Urinary bladder (tissue), 4 donors: ENCODE data around the gene ZFYVE28. TPM values are rescaled to one million over a fixed set of nuclear protein-coding genes. Genes with fewer than 3 reads are reported as not detected.
"Not testable (repeated sequence)": the region's sequence is repeated elsewhere in the genome, so short reads cannot be mapped to it uniquely, and the experiment has no call there.

Experiments used
- DNase-seq: peaks from one replicate; pipeline ENCODE4 v3.0.0-alpha.2; 2015; ENCODE audit errors: extremely low spot score
- H3K27ac ChIP-seq: one replicate; pipeline ENCODE4 v1.5.1; 2013; ENCODE audit warnings: low read depth, mild to moderate bottlenecking, moderate library complexity
- H3K36me3 ChIP-seq: one replicate; pipeline ENCODE4 v1.6.1; 2013; ENCODE audit warnings: mild to moderate bottlenecking, moderate library complexity; ENCODE audit not compliant: insufficient read depth
- H3K4me1 ChIP-seq: one replicate; pipeline ENCODE4 v1.6.1; 2013; ENCODE audit warnings: mild to moderate bottlenecking, moderate library complexity; ENCODE audit not compliant: insufficient read depth
- H3K4me3 ChIP-seq: one replicate; pipeline ENCODE4 v1.5.1; 2013; ENCODE audit warnings: low read depth, low read length
- WGBS: extraction: QIAGEN DNeasy Blood & Tissue Kit; methylation state at CpG from one replicate; pipeline ENCODE4 v1.1.7; 2013; 5-methylcytosine and 5-hydroxymethylcytosine counted together
- polyA plus RNA-seq: library from polyadenylated mRNA; stranded (reverse); fragments of 200-250 nt; gene quantifications from one replicate; pipeline ENCODE4 v1.2.3, GENCODE V29; 2013
- small RNA-seq: library from RNA; depleted of rRNA; stranded (forward); fragments of <200 nt; gene quantifications from one replicate; pipeline ENCODE3, GENCODE V24; 2014
- total RNA-seq: library from RNA; depleted of rRNA; stranded (reverse); fragments of >200 nt; gene quantifications from one replicate; pipeline ENCODE4 v1.2.3, GENCODE V29; 2014
- donor health status: healthy with polysubstance abuse.
- donor health status: healthy.

ZFYVE28 gene
- total and polyA plus RNA-seq, 2 donors = 6.3 to 8.4 TPM

- 54% methylated on average over 4 of the region's 4 CpGs for WGBS
Measured at GRCh38 chr4:2221378-2221777, 197.1 kb downstream of the ZFYVE28 start.

GRCh38 chr4:2220016-2220630 lies 198.3 kb downstream of the ZFYVE28 start:
- 12% methylated on average over 10 of the region's 10 CpGs for WGBS
- Histone ChIP-seq H3K36me3 (no peaks in the 10 kb centered on the region), H3K27ac (no peak overlapping the region), H3K4me1 (no peaks in the 10 kb centered on the region), H3K4me3 (no peak overlapping the region)
- DNase-seq = no peak

More at GRCh38 chr4:2221378-2221777, 197.1 kb downstream of the ZFYVE28 start:
- H3K4me1 ChIP-seq, DNase-seq, H3K27ac ChIP-seq, H3K4me3 ChIP-seq, H3K36me3 ChIP-seq: not testable (repeated sequence)

Small RNAs within 50 kb of the gene (small RNA-seq; reads per million reads assigned to genes)
- not detected for gene COX6B1P5

Other genes with a start within 250 kb of the ZFYVE28 start
- 26.6 TPM for gene HAUS3, start 176.5 kb downstream of the ZFYVE28 start, total RNA-seq
- gene HAUS3, start 176.5 kb downstream of the ZFYVE28 start, polyA plus RNA-seq = 8.1 TPM
- 3.1 TPM for gene POLN, start 176.5 kb downstream of the ZFYVE28 start, total RNA-seq
- 1.0 TPM for gene POLN, start 176.5 kb downstream of the ZFYVE28 start, polyA plus RNA-seq
- 27.3 TPM for gene MXD4, start 156.5 kb downstream of the ZFYVE28 start, total RNA-seq
- gene MXD4, start 156.5 kb downstream of the ZFYVE28 start, polyA plus RNA-seq = 55.2 TPM
- gene CFAP99, start 310 bp upstream of the ZFYVE28 start, total RNA-seq = not detected
- gene CFAP99, start 310 bp upstream of the ZFYVE28 start, polyA plus RNA-seq = 0.06 TPM
- gene RNF4, start 50.5 kb upstream of the ZFYVE28 start, total RNA-seq = 38.4 TPM
- 35.7 TPM for gene RNF4, start 50.5 kb upstream of the ZFYVE28 start, polyA plus RNA-seq
- gene FAM193A, start 118.0 kb upstream of the ZFYVE28 start, total RNA-seq = 18.7 TPM
- 16.2 TPM for gene FAM193A, start 118.0 kb upstream of the ZFYVE28 start, polyA plus RNA-seq